Activated T-cell treated with anti-CD3 and anti-CD28 coated beads for 4 hours (primary cell): ENCODE data around the gene ITGA8.
"Not testable (repeated sequence)": the region's sequence is repeated elsewhere in the genome, so short reads cannot be mapped to it uniquely, and the experiment has no call there.

Experiments used
- DNase-seq: peaks from one replicate; pipeline ENCODE4 v3.0.0-alpha.2; 2020

The ITGA8 gene

GRCh38 chr10:15672469-15672868 is 47.3 kb downstream of the ITGA8 start:
- no peak for DNase-seq

DNA sequence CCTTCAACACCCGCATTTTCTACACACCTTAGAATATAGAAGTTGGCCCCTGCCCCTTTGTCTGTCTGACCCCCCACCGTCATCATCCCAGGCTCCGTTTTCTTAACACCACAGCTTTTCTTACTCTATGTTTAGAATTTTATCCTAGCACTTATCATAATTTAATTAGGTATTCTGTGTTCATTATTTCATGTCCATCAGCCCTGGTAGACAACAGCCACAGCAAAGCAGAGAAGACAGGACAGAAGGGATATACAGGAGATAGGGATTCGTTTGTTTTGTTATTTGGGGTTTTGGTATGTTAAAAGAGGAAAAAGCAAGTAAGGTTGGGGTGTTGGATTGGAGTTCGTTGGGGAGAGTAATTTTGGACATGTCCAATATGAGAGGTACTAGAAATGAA is 48.8 kb downstream of the ITGA8 start:
- no peak for DNase-seq

GRCh38 chr10:15661574-15661973 is 58.1 kb downstream of the ITGA8 start:
- no peak for DNase-seq

DNA sequence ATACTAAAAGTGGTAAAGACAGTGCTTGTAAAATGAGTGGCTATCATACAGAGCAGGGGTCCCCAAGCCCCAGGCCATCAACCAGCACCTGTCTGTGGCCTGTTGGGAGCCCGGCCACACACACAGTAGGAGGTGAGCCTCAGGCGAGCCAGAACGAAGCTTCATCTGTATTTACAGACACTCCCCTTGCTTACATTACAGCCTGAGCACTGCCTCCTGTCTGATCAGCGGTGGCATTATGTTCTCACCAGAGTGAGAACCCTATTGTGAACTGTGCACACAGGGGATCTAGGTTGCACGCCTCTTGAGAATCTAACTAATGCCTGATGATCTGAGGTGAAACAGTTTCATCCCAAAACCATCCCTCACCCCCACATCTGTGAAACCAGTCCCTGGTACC is 58.7 kb downstream of the ITGA8 start:
- no peak for DNase-seq

DNA sequence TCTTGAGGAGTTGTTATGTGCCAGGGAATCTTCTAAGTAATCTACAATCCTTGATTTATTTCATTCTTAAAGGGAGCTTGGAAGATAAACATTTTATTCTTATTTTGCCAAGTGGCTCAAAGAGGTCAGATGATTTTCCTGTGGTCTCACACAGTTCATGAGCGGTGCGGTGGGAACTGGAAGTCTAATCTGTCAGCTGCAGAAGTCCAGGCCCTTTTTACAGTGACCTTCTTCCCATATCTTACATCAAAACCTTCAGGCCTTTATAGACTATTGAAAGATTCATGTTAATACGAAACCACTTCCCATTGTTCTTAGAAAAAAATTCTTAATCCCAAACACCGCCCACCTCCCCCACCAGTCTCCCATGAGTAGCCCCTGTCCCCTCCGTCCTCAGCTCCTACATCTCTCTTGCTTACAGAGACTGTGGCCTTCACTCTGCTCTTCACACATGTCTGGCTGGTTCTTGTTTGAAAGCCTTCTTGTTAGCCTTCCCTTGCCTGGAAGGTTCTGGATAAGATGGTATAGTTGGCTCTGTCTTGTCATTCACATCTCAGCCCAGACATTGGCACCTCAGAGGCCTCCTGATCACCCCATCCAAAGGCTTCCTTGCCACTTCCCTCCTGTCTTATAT is 61.5 kb downstream of the ITGA8 start:
- DNase-seq, result no peak

- DNase-seq, result no peak
Measured at GRCh38 chr10:15652757-15653156, 67.0 kb downstream of the ITGA8 start.

DNA sequence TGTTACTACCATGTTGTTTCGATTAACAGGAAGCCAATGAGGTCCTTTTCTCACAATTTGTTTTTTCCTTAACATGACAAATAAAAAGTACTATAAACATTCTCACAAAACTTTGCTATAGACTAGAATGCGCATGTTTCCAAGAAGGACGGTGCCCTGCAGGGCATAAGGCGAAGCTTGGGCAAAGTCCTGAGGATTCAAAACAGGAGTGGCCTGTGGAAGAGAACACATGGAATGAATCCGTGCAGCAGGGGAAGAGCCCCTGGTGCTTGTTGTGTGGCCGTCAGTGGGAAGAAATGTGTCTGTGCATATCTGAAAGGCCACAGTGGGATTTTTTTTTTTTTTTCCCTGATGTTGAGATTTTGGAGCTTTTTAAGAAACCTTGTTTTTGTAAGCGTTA is 67.6 kb downstream of the ITGA8 start:
- no peak for DNase-seq

DNA sequence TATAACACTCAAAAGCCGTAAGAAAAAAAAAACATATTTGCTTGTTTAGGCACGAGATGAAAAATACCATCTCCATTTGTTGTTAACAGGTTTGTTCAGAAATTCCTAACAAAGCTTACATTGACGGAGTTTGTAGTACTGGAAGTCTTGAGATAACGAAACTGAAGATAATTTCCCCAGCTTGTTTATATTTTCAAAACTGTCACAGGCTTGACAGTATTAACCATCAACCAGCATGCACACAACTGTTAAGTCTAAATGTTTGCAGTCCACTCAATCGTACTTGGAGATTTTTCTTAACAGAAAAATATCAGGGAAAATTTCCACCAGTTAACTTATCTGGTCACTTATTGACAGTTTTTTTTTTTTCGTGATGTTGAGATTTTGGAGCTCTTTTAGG is 68.5 kb downstream of the ITGA8 start:
- no peak for DNase-seq

GRCh38 chr10:15642095-15642494 is 77.6 kb downstream of the ITGA8 start:
- no peak for DNase-seq

GRCh38 chr10:15640536-15641085 is 79.1 kb downstream of the ITGA8 start:
- DNase-seq, result no peak

DNA sequence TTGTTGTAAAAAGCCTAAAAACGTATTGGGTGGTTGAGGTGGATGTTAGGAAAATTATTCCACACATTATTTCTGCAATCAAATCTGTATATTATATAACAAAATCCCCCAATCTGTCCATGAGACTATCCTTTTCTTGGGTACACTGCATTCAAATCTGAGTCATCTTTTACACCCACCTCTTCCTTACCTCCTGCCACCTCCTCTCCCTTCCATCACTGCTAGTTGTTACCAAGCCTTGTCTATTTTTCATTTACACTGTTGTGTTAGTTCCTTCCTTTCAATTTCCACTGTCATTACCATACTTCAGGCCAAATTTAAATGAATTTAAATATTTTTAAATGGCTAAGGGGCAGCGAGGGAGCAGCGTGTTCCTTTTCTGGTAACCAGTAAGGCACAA is 83.3 kb downstream of the ITGA8 start:
- DNase-seq, result no peak

DNA sequence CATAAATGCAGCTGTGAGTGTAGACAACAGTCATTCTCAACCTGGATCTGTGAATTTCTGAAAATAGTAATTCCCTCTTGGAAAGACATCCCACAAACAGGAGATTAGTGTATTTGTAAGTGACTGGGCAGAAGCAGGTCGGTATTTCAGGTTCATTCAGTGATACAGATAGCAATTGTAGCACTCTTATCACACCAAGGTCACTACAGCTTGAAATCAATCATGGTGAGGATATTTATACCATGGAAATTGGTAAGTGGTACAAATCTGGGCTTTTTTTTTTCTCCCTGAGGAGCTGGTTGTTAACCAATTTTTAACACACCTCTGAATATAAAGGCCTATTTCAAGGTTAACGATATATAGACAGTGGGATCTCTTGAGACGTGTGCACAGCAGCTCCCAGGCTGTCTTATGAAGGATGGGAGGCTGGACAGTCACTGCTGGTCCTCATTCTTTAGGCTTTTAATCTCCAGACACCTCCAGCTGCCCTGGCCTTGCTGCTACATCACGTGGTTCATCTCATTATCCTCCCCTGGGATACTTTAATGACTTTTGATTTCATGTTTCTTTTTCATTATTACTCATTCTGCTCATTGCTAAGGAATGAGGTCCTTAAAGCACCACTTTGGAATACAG is 87.1 kb downstream of the ITGA8 start:
- no peak for DNase-seq

DNA sequence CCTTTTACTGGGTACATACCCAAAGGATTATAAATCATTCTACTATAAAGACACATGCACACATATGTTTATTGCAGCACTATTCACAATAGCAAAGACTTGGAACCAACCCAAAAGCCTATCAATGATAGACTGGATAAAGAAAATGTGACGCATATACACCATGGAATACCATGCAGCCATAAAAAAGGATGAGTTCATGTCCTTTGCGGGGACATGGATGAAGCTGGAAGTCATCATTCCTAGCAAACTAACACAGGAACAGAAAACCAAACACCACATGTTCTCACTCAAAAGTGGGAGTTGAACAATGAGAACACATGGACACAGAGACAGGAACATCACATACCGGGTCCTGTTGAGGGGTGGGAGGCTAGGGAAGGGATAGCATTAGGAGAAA is 88.5 kb downstream of the ITGA8 start:
- not testable (repeated sequence) for DNase-seq

DNA sequence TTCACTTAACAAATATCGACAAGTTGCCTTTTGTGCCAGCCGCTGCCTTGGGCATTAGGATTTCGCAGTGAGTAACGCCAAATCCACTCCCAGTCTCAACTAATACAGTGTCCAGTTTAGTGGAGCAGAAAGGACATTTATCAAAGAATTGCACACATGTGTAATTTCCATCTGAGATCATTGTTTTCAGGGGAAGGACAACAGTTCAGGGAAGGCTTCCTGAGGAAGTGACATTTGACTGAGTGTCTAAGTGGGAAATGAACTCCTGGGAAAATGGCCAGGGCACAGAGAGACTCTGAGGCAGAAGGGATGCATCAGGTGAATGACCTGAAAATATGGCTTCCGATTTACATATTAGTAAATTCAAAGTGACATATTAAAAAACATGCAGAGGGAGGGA is 89.4 kb downstream of the ITGA8 start:
- no peak for DNase-seq

GRCh38 chr10:15627617-15628196 is 92.0 kb downstream of the ITGA8 start:
- DNase-seq, result no peak

- no peak for DNase-seq
Measured at GRCh38 chr10:15626937-15627336, 92.8 kb downstream of the ITGA8 start.

GRCh38 chr10:15625261-15625660 is 94.5 kb downstream of the ITGA8 start:
- DNase-seq, result no peak

DNA sequence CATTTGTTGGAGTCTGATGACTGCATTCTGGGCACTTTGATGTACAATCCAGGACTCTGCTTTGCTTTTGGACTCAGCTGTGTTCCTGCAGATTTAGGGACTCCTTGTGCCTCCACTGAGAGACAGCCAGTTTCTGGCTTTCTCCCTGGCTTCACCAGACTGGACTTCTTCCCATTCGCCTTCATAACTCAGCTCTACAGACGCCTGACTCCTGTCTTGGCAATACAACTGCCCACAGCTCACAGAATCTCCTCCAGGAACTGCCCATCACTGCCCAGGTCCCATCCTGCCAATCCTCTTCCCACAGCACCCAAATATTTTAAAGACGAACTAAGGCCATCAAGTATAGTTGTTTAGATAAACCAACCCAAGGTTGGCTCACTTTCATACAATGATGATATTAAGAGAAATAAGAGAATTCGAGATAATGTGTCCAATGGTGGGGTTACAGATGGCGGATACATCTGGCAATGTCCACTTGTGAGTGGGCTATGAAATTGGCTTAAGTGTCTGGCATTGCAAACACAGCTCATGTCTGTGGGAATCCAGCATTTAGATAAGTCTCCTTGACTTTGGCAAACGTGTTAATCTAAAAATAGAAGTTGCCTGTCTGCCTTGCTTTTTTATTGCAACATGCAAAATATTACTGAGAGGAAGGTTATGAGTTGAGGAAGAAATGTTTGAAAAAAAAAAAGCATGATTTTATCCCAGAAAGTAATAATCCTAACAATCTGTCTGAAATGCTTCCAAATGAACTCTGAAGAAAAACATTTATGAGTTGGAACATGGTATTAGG is 95.1 kb downstream of the ITGA8 start:
- no peak for DNase-seq

- no peak for DNase-seq
Measured at GRCh38 chr10:15620836-15621515, 98.7 kb downstream of the ITGA8 start.

DNA sequence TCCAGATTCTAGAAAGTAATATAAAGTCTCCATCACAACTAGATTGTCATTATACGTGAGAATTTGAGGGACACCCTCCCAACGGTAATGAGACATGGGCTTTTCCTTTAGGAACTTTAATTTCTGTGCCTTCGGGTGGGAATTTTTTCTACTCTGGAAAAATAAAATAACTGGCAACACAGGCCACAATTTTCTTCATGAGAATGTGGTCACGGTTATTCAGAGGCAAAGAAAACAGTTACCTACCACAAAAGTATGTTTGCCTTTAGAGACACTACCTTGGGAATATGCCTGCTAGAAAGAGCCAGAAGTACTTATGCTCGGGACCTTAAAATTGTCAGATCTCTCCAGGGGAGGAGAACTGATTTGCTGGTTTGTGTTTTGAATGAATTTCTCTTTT is 99.4 kb downstream of the ITGA8 start:
- DNase-seq, result no peak

DNA sequence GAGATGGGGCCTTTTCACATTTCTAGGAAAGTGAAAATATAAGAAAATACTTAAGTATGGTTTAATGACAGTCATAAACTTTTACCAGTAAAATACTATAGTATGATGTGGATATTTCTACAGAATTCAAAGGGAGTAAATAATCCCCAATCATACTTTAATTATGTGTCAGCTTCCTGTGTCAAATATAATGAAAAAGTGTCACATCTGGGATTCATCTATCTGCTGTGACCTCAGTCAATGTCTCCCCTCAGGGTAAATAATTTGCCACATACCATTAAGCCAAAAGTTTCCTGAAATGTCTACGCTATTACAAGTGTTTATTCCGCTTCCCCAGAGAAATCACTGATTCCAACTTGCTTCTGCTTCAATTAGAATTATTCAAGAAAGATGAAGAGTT is 110.5 kb downstream of the ITGA8 start:
- DNase-seq, result no peak

GRCh38 chr10:15606377-15606776 is 113.3 kb downstream of the ITGA8 start:
- DNase-seq, result no peak
